Mammary epithelial cell (primary cell): ENCODE measurements around the gene SLC13A1.

Source experiments
- EZH2 ChIP-seq: IDR thresholded peaks from 2 replicates; pipeline ENCODE4 v1.6.1; 2012; ENCODE audit warnings: low read length, inconsistent platforms, borderline replicate concordance
- TF ChIP-seq, protein P1 (sequence below), 2 donors: IDR thresholded peaks in 1 of 2; conservative IDR thresholded peaks in 1 of 2; 2 replicates each; pipeline ENCODE4 v1.5.1; 2011 to 2012; ENCODE audit warnings: inconsistent platforms in 2 of 2, low read length in 2 of 2, mild to moderate bottlenecking in 2 of 2, control low read depth in 1 of 2, low read depth in 1 of 2; ENCODE audit not compliant: insufficient read depth in 1 of 2; ENCODE audit errors: extremely low read depth in 1 of 2

- TF ChIP-seq, protein P1, sequence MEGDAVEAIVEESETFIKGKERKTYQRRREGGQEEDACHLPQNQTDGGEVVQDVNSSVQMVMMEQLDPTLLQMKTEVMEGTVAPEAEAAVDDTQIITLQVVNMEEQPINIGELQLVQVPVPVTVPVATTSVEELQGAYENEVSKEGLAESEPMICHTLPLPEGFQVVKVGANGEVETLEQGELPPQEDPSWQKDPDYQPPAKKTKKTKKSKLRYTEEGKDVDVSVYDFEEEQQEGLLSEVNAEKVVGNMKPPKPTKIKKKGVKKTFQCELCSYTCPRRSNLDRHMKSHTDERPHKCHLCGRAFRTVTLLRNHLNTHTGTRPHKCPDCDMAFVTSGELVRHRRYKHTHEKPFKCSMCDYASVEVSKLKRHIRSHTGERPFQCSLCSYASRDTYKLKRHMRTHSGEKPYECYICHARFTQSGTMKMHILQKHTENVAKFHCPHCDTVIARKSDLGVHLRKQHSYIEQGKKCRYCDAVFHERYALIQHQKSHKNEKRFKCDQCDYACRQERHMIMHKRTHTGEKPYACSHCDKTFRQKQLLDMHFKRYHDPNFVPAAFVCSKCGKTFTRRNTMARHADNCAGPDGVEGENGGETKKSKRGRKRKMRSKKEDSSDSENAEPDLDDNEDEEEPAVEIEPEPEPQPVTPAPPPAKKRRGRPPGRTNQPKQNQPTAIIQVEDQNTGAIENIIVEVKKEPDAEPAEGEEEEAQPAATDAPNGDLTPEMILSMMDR (conservative IDR thresholded peaks at IDR 0.05 in 1 of 2, IDR thresholded peaks at IDR 0.05 in 1 of 2; ENCODE audit: extremely low read depth in 1 of 2, insufficient read depth in 1 of 2, low read depth in 1 of 2, low read length in 2 of 2): no peak
- no peak for TF ChIP-seq EZH2
Measured at GRCh38 chr7:123133924-123134323, 65.8 kb downstream of the SLC13A1 start.
